SK-N-SH (cell line): ENCODE measurements around the gene STARD13. TPM values are rescaled to one million over a fixed set of nuclear protein-coding genes. Genes with fewer than 3 reads are reported as not detected.

Experiments
- CTCF ChIA-PET: fragments of 300-600, 350-600 bp; formaldehyde crosslinking; extraction: SDS; loops from one replicate; lab custom pipeline; 2021; lab: Yijun Ruan, JAX
- POLR2A ChIA-PET: fragments of 350-600 bp; sonication (Branson Sonifier 250); formaldehyde crosslinking; extraction: SDS; loops from one replicate; lab custom pipeline; 2020; ENCODE audit warnings: antibody characterized with exemption, inconsistent platforms; lab: Yijun Ruan, JAX
- DNase-seq: peaks from one replicate; pipeline ENCODE4 v3.0.0; 2012
- H2AFZ ChIP-seq: fragments of 200-600 bp; sonication (generic); 2 replicates; pipeline ENCODE4 v1.8.1; 2016; ENCODE audit warnings: antibody characterized with exemption, mild to moderate bottlenecking, low read depth
- H3F3A ChIP-seq: fragments of 200-600 bp; sonication (generic); replicated peaks from 2 replicates; pipeline ENCODE3; 2016; ENCODE audit warnings: antibody characterized with exemption, mild to moderate bottlenecking; ENCODE audit not compliant: insufficient read depth
- H3K27ac ChIP-seq, 2 experiments: fragments of 200-500 bp in 1 of 2; fragments of 200-600 bp in 1 of 2; sonication (Bioruptor generic) in 1 of 2; sonication (generic), shearing (Covaris generic) in 1 of 2; 2 replicates each; pipeline versions ENCODE4 v1.5.1 to v1.6.1; 2014 to 2016; ENCODE audit warnings: low read depth in 2 of 2, inconsistent platforms in 1 of 2, low read length in 1 of 2, mild to moderate bottlenecking in 1 of 2, mixed read lengths in 1 of 2
- H3K27me3 ChIP-seq: fragments of 200-600 bp; sonication (generic), shearing (Covaris generic); 2 replicates; pipeline ENCODE4 v1.6.1; 2016; ENCODE audit warnings: mixed run types; ENCODE audit not compliant: insufficient read depth
- H3K36me3 ChIP-seq, 2 experiments: fragments of 200-500 bp in 1 of 2; fragments of 200-600 bp in 1 of 2; sonication (Bioruptor generic) in 1 of 2; sonication (generic) in 1 of 2; replicated peaks in 1 of 2; 2 replicates each; pipeline versions ENCODE3 to v1.5.1; 2014 to 2016; ENCODE audit warnings: low read length in 1 of 2, mild to moderate bottlenecking in 1 of 2; ENCODE audit not compliant: insufficient read depth in 2 of 2, control insufficient read depth in 1 of 2
- H3K4me1 ChIP-seq, 2 experiments: fragments of 200-500 bp in 1 of 2; fragments of 200-600 bp in 1 of 2; sonication (Bioruptor generic) in 1 of 2; sonication (generic), shearing (Covaris generic) in 1 of 2; 2 replicates each; pipeline versions ENCODE4 v1.5.1 to v1.6.1; 2014 to 2016; ENCODE audit warnings: low read depth in 1 of 2, low read length in 1 of 2, mixed run types in 1 of 2; ENCODE audit not compliant: insufficient read depth in 2 of 2, control insufficient read depth in 1 of 2
- H3K4me2 ChIP-seq: fragments of 200-600 bp; sonication (generic), shearing (Covaris generic); 2 replicates; pipeline ENCODE4 v1.6.1; 2017; ENCODE audit warnings: mixed run types
- H3K4me3 ChIP-seq, 2 experiments: fragments of 200-500 bp in 1 of 2; fragments of 200-600 bp in 1 of 2; sonication (Bioruptor generic) in 1 of 2; sonication (generic), shearing (Covaris generic) in 1 of 2; 2 replicates each; pipeline versions ENCODE4 v1.5.1 to v1.8.1; 2014 to 2016; ENCODE audit warnings: low read depth in 2 of 2, inconsistent platforms in 1 of 2, low read length in 1 of 2, mild to moderate bottlenecking in 1 of 2, mixed read lengths in 1 of 2, moderate library complexity in 1 of 2
- H3K79me2 ChIP-seq: fragments of 200-600 bp; sonication (generic); 2 replicates; pipeline ENCODE4 v1.8.1; 2017; ENCODE audit warnings: mild to moderate bottlenecking; ENCODE audit not compliant: insufficient read depth
- H3K9ac ChIP-seq: fragments of 200-600 bp; sonication (generic); 2 replicates; pipeline ENCODE4 v1.6.1; 2017; ENCODE audit warnings: mixed run types
- H3K9me2 ChIP-seq: fragments of 200-600 bp; sonication (generic); 2 replicates; pipeline ENCODE4 v1.6.1; 2017; ENCODE audit warnings: mixed run types
- H3K9me3 ChIP-seq: fragments of 200-600 bp; sonication (generic); 2 replicates; pipeline ENCODE4 v1.6.1; 2017; ENCODE audit warnings: mixed run types, mild to moderate bottlenecking, moderate library complexity
- H4K20me1 ChIP-seq: fragments of 200-600 bp; sonication (generic); 2 replicates; pipeline ENCODE4 v1.6.1; 2017; ENCODE audit warnings: mild to moderate bottlenecking, mixed run types; ENCODE audit not compliant: insufficient read depth
- CHD2 ChIP-seq: fragments of 150-350 bp; IDR thresholded peaks from 2 replicates; pipeline ENCODE4 v1.6.1; 2018; ENCODE audit warnings: low read length; ENCODE audit not compliant: partially characterized antibody
- EP300 ChIP-seq, 2 experiments: IDR thresholded peaks; 2 replicates each; pipeline versions ENCODE4 v1.4.0 to v1.6.1; 2012; ENCODE audit warnings: borderline replicate concordance in 1 of 2, low read depth in 1 of 2, low read length in 1 of 2
- EZH2phosphoT487 ChIP-seq: fragments of 200-600 bp; sonication (generic); IDR thresholded peaks from 2 replicates; pipeline ENCODE4 v1.6.1; 2017; ENCODE audit warnings: low read depth, mixed run types, mild to moderate bottlenecking, antibody characterized with exemption, moderate library complexity, borderline replicate concordance
- FOXJ3 ChIP-seq: sonication (generic); formaldehyde crosslinking; IDR thresholded peaks from 2 replicates; pipeline ENCODE4 v1.5.1; 2020; ENCODE audit warnings: mild to moderate bottlenecking, missing genetic modification reagents
- FOXM1 ChIP-seq: IDR thresholded peaks from 2 replicates; pipeline ENCODE4 v1.4.0; 2012; ENCODE audit warnings: low read depth, mild to moderate bottlenecking
- GATA2 ChIP-seq: sonication (generic); formaldehyde crosslinking; IDR thresholded peaks from 2 replicates; pipeline ENCODE4 v1.5.0; 2020; ENCODE audit warnings: mild to moderate bottlenecking, missing genetic modification reagents
- MXI1 ChIP-seq: IDR thresholded peaks from 2 replicates; pipeline ENCODE4 v1.6.1; 2012; ENCODE audit warnings: mild to moderate bottlenecking, low read depth, low read length, improper control_type of control experiment
- NFIC ChIP-seq: IDR thresholded peaks from 2 replicates; pipeline ENCODE4 v1.4.0; 2012; ENCODE audit warnings: borderline replicate concordance
- POLR2AphosphoS5 ChIP-seq: IDR thresholded peaks from 2 replicates; pipeline ENCODE4 v1.6.1; 2012; ENCODE audit warnings: low read depth, low read length
- RAD21 ChIP-seq: IDR thresholded peaks from 2 replicates; pipeline ENCODE4 v1.6.1; 2012; ENCODE audit warnings: mild to moderate bottlenecking, low read length
- SIN3A ChIP-seq: IDR thresholded peaks from 2 replicates; pipeline ENCODE4 v1.6.1; 2012; ENCODE audit warnings: low read depth, mild to moderate bottlenecking, low read length, moderate library complexity, borderline replicate concordance
- SMC3 ChIP-seq: IDR thresholded peaks from 2 replicates; pipeline ENCODE4 v1.6.1; 2012; ENCODE audit warnings: low read depth, low read length, improper control_type of control experiment
- TCF12 ChIP-seq: IDR thresholded peaks from 2 replicates; pipeline ENCODE4 v1.4.0; 2012
- USF2 ChIP-seq: fragments of 150-350 bp; IDR thresholded peaks from 2 replicates; pipeline ENCODE4 v1.6.1; 2017; ENCODE audit warnings: antibody characterized with exemption, low read length, low read depth, borderline replicate concordance
- whole genome bisulfite sequencing: methylation state at CpG from one replicate; pipeline ENCODE4 v1.1.6; 2017; ENCODE audit warnings: low lambda C conversion rate; 5-methylcytosine and 5-hydroxymethylcytosine counted together
- polyA plus RNA-seq, 3 experiments: library from polyadenylated mRNA; depleted of rRNA; stranded (reverse); fragments of >200 nt; gene quantifications; 2 replicates each; pipeline ENCODE4 v1.2.3, GENCODE V29; 2012
- TF ChIP-seq, protein P1 (sequence below): IDR thresholded peaks from 2 replicates; pipeline ENCODE4 v1.4.0; 2012; ENCODE audit warnings: low read depth, borderline replicate concordance
- TF ChIP-seq, protein P2 (sequence below): fragments of 200-600 bp; sonication (generic); IDR thresholded peaks from 2 replicates; pipeline ENCODE4 v1.6.1; 2017; ENCODE audit warnings: antibody characterized with exemption, mild to moderate bottlenecking, moderate library complexity

STARD13 gene
- polyA plus RNA-seq, 1 of the 3 experiments (the other 2 are of a cell fraction), result 5.7 TPM

- no peak overlapping the region for H3K4me3 ChIP-seq
- no peaks in the 10 kb centered on the region for H4K20me1 ChIP-seq
- CTCF ChIA-PET, result no interaction called here
- no peak overlapping the region for H3K9ac ChIP-seq
- H3K4me2 ChIP-seq, result no peak overlapping the region
- POLR2A ChIA-PET, result no interaction called here
- H3K27me3 ChIP-seq, result no peaks in the 10 kb centered on the region
- H3K36me3 ChIP-seq, result no peaks in the 10 kb centered on the region
- no peak for DNase-seq
- peaks cover 0 to 6% of the 10 kb centered on the region in 2 experiments; a peak in 1 of 4 replicates for H3K4me1 ChIP-seq
- H3K27ac ChIP-seq, result no peak overlapping the region
- TF ChIP-seq SIN3A (no peak), FOXM1 (no peak), EP300 (IDR thresholded peaks at IDR 0.05; ENCODE audit: borderline replicate concordance in 1 of 2, low read depth in 1 of 2, low read length in 1 of 2) (no peak), FOXJ3 (CRISPR knock-in tag) (no peak), SMC3 (no peak), GATA2 (no peak), CHD2 (no peak), RAD21 (no peak), MXI1 (no peak), POLR2AphosphoS5 (no peak), NFIC (no peak)
- TF ChIP-seq, protein P1, sequence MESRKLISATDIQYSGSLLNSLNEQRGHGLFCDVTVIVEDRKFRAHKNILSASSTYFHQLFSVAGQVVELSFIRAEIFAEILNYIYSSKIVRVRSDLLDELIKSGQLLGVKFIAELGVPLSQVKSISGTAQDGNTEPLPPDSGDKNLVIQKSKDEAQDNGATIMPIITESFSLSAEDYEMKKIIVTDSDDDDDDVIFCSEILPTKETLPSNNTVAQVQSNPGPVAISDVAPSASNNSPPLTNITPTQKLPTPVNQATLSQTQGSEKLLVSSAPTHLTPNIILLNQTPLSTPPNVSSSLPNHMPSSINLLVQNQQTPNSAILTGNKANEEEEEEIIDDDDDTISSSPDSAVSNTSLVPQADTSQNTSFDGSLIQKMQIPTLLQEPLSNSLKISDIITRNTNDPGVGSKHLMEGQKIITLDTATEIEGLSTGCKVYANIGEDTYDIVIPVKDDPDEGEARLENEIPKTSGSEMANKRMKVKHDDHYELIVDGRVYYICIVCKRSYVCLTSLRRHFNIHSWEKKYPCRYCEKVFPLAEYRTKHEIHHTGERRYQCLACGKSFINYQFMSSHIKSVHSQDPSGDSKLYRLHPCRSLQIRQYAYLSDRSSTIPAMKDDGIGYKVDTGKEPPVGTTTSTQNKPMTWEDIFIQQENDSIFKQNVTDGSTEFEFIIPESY, result no peak
- H3K9me3 ChIP-seq, result no peaks in the 10 kb centered on the region; the same call in 1 of the 2 replicates
- no peaks in the 10 kb centered on the region for H3F3A ChIP-seq
- H3K79me2 ChIP-seq, result no peaks in the 10 kb centered on the region
- H3K9me2 ChIP-seq, result no peaks in the 10 kb centered on the region
- 84% methylated on average over 3 of the region's 3 CpGs for WGBS
- H2AFZ ChIP-seq, result no peak overlapping the region
These were observed 46.4 kb upstream of the STARD13 start for GRCh38 chr13:33331962-33332361.

DNA sequence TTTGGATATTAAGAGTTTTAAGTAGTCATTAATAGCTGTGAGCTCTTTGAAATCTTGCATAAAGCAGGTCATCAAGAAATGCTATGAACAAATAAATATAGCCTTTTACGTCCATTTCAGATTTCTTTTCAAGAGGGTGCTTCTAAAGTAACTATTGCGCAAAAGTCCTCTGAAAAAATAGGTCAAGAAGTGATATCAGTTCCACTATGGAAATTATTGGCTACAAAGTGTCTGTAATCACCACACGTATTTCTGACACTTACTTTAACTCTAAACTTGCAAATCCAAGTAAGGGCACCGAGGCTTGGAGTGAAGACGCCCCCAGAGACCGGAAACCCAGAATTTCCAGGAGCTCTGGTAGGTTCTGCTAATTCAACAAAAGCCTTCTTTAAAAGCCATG is 44.9 kb upstream of the STARD13 start:
- TF ChIP-seq, protein P1, result no peak
- TF ChIP-seq TCF12 (no peak), USF2 (no peak), FOXJ3 (CRISPR knock-in tag) (no peak), EZH2phosphoT487 (no peak), POLR2AphosphoS5 (no peak)
- TF ChIP-seq, protein P2, sequence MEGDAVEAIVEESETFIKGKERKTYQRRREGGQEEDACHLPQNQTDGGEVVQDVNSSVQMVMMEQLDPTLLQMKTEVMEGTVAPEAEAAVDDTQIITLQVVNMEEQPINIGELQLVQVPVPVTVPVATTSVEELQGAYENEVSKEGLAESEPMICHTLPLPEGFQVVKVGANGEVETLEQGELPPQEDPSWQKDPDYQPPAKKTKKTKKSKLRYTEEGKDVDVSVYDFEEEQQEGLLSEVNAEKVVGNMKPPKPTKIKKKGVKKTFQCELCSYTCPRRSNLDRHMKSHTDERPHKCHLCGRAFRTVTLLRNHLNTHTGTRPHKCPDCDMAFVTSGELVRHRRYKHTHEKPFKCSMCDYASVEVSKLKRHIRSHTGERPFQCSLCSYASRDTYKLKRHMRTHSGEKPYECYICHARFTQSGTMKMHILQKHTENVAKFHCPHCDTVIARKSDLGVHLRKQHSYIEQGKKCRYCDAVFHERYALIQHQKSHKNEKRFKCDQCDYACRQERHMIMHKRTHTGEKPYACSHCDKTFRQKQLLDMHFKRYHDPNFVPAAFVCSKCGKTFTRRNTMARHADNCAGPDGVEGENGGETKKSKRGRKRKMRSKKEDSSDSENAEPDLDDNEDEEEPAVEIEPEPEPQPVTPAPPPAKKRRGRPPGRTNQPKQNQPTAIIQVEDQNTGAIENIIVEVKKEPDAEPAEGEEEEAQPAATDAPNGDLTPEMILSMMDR, result no peak
- 93% methylated on average over 6 of the region's 6 CpGs for WGBS
- no peaks in the 10 kb centered on the region for H3K79me2 ChIP-seq
- no peaks in the 10 kb centered on the region for H3K27me3 ChIP-seq
- ChIA-PET CTCF (no interaction called here), POLR2A (no interaction called here)
- no peak overlapping the region for H2AFZ ChIP-seq
- no peak overlapping the region for H3K4me2 ChIP-seq
- no peaks in the 10 kb centered on the region for H3K9me2 ChIP-seq
- no peak for DNase-seq
- H3K9ac ChIP-seq, result no peak overlapping the region
- no peak overlapping the region for H3K27ac ChIP-seq
- H3K4me1 ChIP-seq, result peaks cover 0 to 6% of the 10 kb centered on the region in 2 experiments; a peak in 2 of 4 replicates
- H3K36me3 ChIP-seq, result no peaks in the 10 kb centered on the region
- H3K4me3 ChIP-seq, result no peak overlapping the region
- H4K20me1 ChIP-seq, result no peaks in the 10 kb centered on the region
- H3K9me3 ChIP-seq, result no peaks in the 10 kb centered on the region; the same call in 1 of the 2 replicates
- H3F3A ChIP-seq, result no peaks in the 10 kb centered on the region
